Retina (tissue), 1 donor: ENCODE data around the gene KCNQ1.

ENCODE experiments used
- DNase-seq: peaks from one replicate; pipeline ENCODE4 v3.0.0-alpha.2; 2016

The KCNQ1 gene

GRCh38 chr11:2539371-2540222 lies 94.8 kb downstream of the KCNQ1 start:
- no peak for DNase-seq

- no peak for DNase-seq
These were observed 95.6 kb downstream of the KCNQ1 start for GRCh38 chr11:2540223-2540991.

- DNase-seq, result no peak
These were observed 96.3 kb downstream of the KCNQ1 start for GRCh38 chr11:2540992-2541680.

GRCh38 chr11:2541881-2542361 lies 97.1 kb downstream of the KCNQ1 start:
- no peak for DNase-seq

DNA sequence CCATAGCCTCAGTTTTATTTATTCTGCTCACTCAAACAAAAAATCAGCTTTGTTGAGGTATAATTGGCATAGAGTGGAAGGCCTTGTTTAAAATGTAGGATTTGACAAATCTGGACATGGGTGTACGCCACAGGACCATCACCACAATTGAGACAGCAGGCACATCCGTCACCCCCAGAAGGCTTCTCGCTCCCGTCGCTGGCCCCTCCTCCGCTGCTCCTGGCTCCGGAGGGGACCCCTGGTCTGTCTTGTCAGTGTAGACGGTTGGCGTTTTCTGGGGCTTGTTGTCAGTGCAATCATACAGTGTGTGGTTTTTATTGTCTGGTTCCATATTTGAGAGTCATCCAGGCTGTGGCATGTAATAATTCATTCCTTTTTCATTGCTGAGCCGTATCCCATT lies 97.6 kb downstream of the KCNQ1 start:
- DNase-seq, result no peak

DNA sequence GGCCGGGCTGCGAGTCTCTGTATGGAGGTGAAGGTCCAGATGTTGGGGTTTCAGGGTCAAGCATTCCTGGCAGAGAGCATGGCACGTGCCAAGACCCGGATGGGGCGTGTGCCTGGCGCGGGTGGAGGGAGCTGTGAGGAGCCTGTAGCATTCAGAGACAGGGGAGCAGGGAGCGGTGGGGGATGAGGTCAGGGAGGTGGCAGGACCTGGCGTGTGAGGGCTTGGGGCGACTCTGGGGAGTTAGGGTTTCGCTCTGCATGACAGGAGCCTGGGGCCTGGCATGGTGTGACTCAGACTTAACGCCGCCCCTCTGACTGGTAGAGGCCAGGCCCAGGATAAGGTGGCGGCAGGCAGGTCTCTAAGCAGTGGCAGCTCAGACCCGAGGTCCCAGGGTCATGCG lies 103.0 kb downstream of the KCNQ1 start:
- no peak for DNase-seq

- DNase-seq, result no peak
These were observed 103.8 kb downstream of the KCNQ1 start for GRCh38 chr11:2548596-2548995.

DNA sequence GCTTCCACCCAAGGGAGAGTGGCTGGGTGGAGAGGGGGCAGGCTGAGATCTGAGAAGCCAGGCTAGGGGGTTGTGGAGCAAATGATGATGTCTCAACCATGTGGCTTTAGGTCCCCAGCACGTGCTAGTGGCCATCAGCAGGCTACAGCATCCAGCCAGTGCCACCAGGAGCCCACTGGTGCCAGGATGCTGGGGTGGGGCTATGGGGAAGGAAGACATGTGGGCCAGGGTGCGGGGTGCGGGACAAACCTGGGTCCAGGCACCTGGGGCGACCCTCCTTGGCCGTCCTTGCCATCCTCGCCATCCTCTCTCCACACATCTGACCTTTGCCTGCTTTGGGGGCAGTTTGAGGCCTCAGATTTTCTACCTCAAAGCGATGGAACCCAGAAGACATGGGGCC lies 104.3 kb downstream of the KCNQ1 start:
- no peak for DNase-seq

GRCh38 chr11:2549491-2549875 lies 104.7 kb downstream of the KCNQ1 start:
- DNase-seq, result no peak

DNA sequence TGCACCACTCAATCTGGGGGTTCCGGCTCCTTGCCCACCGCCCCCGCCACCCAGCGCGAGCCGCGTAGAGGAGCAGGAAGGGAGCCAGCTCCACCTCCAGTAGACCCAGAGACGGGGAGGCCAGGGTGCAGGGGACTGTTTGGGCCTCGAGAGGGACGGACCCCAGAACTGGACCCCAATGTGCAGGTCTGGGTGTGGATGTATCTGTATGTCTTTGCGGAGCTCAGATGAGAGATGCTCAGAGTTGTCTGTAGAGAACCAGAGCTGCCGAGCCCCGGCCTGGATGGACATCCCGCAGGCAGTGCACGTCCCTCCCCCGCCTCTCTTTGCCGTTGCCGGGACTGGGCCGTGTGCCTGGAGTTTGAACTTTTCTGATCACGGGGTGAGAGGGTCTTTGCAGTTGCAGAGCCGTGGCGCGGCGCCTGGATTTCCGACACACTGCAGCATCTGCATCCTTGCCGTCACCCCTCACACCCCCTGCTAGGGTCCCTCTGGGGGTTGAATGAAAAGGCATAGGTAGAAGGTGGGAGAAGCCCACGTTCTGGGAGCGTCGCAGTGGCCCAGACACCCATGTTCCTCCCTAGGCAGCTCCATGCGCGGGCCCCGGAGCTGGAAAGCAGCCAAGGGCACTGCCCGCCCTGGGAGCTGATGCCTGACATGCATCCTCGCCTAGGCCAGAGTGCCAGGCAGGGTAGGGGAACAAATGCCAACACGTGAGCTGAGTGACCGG lies 105.2 kb downstream of the KCNQ1 start:
- DNase-seq, result no peak

DNA sequence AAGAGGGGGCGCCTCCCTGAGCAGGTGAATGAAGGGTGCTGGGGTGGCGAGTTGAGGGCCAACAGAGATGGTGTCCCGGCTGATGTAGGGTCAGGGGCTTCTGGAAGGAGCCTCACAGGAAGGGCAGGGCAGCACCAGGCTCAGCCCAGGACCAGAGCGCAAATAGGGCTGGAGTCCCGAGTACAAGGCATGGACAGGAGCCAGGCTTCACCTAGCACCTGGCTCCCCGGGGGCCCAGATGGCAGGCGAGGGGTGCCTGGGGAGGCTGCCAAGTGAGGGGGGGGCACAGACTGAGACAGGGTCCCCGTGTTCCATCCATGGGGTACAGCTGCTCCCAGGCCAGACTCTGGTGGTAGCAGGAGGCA lies 105.8 kb downstream of the KCNQ1 start:
- DNase-seq, result no peak

DNA sequence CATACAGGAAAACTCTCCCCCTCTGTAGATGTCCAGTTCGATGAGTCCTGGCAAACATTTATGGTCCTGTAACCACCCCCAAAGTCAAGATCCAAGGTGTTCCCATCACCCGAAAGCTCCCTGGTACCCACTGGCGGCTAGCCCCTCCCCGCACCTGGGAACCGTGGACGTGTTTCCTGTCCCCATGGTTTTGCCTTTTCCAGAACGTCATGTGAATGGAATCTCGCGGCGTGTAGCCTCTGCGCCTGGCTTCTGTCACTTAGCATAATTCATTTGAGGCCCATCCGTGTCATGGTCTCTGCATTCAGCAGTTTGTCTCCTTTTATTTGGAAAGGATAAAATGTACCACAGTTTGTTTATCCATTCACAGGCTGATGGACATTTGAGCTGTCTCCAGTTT lies 106.3 kb downstream of the KCNQ1 start:
- DNase-seq, result no peak

DNA sequence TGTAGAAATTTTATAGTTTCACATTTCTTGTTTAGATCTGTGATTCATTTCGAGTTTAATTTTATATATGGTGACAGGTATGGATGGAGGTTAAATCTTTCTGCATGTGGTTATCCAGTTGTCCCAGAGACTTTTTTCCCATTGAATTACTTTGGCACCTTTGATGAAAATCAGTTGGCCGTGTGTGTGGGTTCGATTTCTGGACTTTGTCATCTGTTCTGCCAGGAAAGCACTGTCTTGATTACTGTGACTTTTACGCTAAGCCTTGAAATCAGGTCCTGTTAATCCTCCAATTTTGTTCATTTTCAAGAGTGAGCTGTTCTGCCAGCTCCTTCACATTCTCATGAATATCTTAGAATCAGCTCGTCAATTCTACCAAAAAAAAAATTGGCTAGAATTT lies 107.4 kb downstream of the KCNQ1 start:
- no peak for DNase-seq

DNA sequence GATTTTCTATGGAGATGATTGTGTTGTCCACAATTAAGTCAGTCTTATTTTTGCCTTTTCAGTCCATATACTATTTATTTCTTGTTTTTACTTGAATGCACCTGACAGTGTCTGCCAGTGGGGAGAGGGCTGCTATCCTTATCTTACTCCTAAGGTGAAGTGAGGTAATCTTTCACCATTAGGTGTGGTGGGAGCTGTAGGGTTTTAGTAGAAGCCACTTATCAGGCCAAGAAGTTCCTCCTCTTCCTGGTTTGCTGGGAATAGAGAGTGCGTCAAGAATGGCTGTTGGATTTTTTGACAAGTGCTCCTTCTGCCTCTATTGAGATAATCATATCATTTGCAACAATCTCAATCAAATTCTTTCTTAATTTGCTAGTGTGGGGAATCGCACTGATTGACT lies 108.4 kb downstream of the KCNQ1 start:
- DNase-seq, result no peak

DNA sequence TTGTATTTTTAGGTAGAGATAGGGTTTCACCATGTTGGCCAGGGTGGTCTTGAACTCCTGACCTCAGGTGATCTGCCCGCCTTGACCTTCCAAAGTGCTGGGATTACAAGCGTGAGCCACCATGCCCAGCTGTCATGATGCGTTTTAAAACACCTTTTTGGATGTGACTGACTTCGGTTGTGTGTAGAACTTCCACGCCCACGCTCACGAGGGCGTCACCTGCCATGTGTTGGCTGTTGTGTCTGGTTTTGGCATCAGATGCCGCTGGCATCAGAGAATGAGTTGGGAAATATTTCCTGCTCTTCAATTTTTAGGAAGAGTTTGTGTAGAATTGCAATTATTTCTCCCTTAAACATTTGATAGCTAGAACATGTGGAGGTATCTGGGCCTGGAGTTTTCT lies 109.1 kb downstream of the KCNQ1 start:
- no peak for DNase-seq

- no peak for DNase-seq
These were observed 109.8 kb downstream of the KCNQ1 start for GRCh38 chr11:2554338-2555207.

DNA sequence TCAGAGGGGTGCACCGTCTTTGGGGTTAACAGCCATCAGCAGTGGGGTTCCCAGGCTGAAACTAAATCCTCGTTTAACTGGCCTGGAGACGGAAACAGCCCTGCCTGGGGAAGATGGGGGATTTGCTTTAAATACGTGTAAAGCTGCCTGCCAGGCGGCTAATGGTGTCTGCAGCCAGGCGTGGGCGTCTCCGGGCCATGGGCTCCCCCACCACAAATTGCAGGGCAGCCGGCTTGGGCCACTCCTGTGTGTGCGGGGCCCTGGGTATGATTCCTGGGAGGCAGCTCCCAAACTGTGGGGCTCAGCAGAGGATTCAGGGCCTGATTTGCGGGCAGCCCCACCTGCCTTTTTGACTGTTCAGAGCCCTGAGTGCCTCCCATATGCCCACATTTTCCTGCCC lies 110.5 kb downstream of the KCNQ1 start:
- no peak for DNase-seq

GRCh38 chr11:2555891-2556290 lies 111.1 kb downstream of the KCNQ1 start:
- DNase-seq, result no peak

DNA sequence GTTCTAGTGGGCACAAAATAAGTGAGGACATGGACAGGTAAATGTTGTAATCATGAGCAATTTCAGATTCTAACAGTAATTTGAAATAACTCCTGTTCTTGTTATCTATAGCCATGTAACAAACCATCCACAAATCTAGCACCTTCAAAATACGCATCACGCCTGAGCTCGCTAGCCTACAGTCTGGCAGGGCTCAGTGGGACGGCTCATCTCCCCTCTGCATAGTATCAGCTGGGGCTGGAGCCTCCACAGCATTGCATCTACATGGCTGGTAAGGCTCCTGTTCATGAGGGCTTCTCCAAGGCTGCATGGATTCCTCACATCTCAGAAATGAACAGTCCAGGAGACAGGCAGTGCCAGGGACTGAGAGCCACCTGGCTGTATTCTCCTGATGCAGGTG lies 112.6 kb downstream of the KCNQ1 start:
- DNase-seq, result no peak

DNA sequence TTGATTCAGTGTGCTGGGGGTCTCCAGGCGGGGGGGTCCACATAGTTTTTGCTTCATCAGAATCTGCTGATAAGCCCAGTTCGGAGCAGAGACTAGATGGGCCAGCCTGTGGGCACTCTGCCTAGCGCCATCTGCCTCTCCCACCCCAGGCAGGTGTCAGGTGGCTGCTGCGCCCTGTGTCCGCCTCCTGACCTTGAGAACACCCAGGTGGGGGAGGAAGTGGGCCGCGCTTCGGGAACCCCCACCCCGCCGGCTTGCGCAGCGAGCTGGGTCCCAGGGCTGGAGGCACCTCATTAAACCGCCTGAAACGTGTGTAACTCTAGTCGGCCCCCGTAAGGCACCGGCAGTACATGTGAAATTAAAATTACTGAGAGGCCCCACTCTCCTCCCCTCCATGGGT lies 113.6 kb downstream of the KCNQ1 start:
- DNase-seq, result no peak

- no peak for DNase-seq
These were observed 114.2 kb downstream of the KCNQ1 start for GRCh38 chr11:2558861-2559526.
